GM18505 (cell line): Measurements from ENCODE around the gene NKX1-2.

ENCODE experiments used
- ATAC-seq: cut with Tn5 transposase; IDR thresholded peaks from one replicate; pipeline ENCODE4 v1.9.1; 2021; ENCODE audit not compliant: unreplicated experiment
- POLR2A ChIP-seq: IDR thresholded peaks from 4 replicates; pipeline ENCODE4 v1.6.1; 2011; ENCODE audit warnings: borderline replicate concordance; ENCODE audit not compliant: insufficient read depth, insufficient read length; ENCODE audit errors: extremely low read depth

NKX1-2 gene

GRCh38 chr10:124450012-124450782 lies at the start of gene NKX1-2:
NKX1-2 (minus strand) TSS chr10:124450035; CDS start chr10:124449943, 92 bp downstream.
- no peak for TF ChIP-seq POLR2A

GRCh38 chr10:124498056-124498455 lies 48.2 kb upstream of the NKX1-2 start:
- no peak for TF ChIP-seq POLR2A
- no peak for ATAC-seq

More at GRCh38 chr10:124450012-124450782, at the start of gene NKX1-2:
- no peak for ATAC-seq

GRCh38 chr10:124497196-124497881 lies 47.5 kb upstream of the NKX1-2 start:
- no peak for TF ChIP-seq POLR2A
- ATAC-seq: no peak

GRCh38 chr10:124496620-124497019 lies 46.8 kb upstream of the NKX1-2 start:
- ATAC-seq: no peak

GRCh38 chr10:124496150-124496549 lies 46.3 kb upstream of the NKX1-2 start:
- no peak for ATAC-seq
- TF ChIP-seq POLR2A: no peak

More at GRCh38 chr10:124496620-124497019, 46.8 kb upstream of the NKX1-2 start:
- no peak for TF ChIP-seq POLR2A

- no peak for TF ChIP-seq POLR2A
- ATAC-seq: no peak
These were observed 45.9 kb upstream of the NKX1-2 start for GRCh38 chr10:124495725-124496124.

- TF ChIP-seq POLR2A: no peak
- no peak for ATAC-seq
These were observed 45.3 kb upstream of the NKX1-2 start for GRCh38 chr10:124495162-124495561.

GRCh38 chr10:124494046-124494807 lies 44.4 kb upstream of the NKX1-2 start:
- no peak for ATAC-seq
- no peak for TF ChIP-seq POLR2A

- ATAC-seq: no peak
- TF ChIP-seq POLR2A: no peak
These were observed 43.5 kb upstream of the NKX1-2 start for GRCh38 chr10:124493214-124493882.

GRCh38 chr10:124492266-124492665 lies 42.4 kb upstream of the NKX1-2 start:
- ATAC-seq: no peak
- no peak for TF ChIP-seq POLR2A

- TF ChIP-seq POLR2A: no peak
- no peak for ATAC-seq
These were observed 41.3 kb upstream of the NKX1-2 start for GRCh38 chr10:124491105-124491504.

- no peak for ATAC-seq
- no peak for TF ChIP-seq POLR2A
These were observed 36.8 kb upstream of the NKX1-2 start for GRCh38 chr10:124486635-124487034.

GRCh38 chr10:124484661-124485060 lies 34.8 kb upstream of the NKX1-2 start:
- ATAC-seq: no peak
- no peak for TF ChIP-seq POLR2A
